Subcutaneous adipose tissue (tissue), 4 donors: ENCODE data around the gene SMARCAL1. TPM values are rescaled to one million over a fixed set of nuclear protein-coding genes. Genes with fewer than 3 reads are reported as not detected.

Source experiments
- total RNA-seq, 4 donors: library from RNA; depleted of rRNA; stranded (reverse); fragments of >200 nt; gene quantifications; one replicate each; pipeline ENCODE4 v1.1.0, GENCODE V29; 2016
- TF ChIP-seq, protein P1 (sequence below): fragments of 450-650 bp; IDR thresholded peaks from one replicate; pipeline ENCODE4 v1.5.1; 2016; ENCODE audit warnings: low read depth, mild to moderate bottlenecking, control low read depth, antibody characterized with exemption, moderate library complexity

Gene SMARCAL1
- total RNA-seq, 4 donors from 2014 or later = 13.2 to 39.7 (median 23.6) TPM

- TF ChIP-seq, protein P1, sequence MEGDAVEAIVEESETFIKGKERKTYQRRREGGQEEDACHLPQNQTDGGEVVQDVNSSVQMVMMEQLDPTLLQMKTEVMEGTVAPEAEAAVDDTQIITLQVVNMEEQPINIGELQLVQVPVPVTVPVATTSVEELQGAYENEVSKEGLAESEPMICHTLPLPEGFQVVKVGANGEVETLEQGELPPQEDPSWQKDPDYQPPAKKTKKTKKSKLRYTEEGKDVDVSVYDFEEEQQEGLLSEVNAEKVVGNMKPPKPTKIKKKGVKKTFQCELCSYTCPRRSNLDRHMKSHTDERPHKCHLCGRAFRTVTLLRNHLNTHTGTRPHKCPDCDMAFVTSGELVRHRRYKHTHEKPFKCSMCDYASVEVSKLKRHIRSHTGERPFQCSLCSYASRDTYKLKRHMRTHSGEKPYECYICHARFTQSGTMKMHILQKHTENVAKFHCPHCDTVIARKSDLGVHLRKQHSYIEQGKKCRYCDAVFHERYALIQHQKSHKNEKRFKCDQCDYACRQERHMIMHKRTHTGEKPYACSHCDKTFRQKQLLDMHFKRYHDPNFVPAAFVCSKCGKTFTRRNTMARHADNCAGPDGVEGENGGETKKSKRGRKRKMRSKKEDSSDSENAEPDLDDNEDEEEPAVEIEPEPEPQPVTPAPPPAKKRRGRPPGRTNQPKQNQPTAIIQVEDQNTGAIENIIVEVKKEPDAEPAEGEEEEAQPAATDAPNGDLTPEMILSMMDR = no peak
Measured at GRCh38 chr2:216503697-216504375, 91.6 kb downstream of the SMARCAL1 start.

- TF ChIP-seq, protein P1 = no peak
Measured at GRCh38 chr2:216504376-216504762, 92.1 kb downstream of the SMARCAL1 start.

- TF ChIP-seq, protein P1 = no peak
Measured at GRCh38 chr2:216505133-216506106, 93.1 kb downstream of the SMARCAL1 start.

GRCh38 chr2:216507220-216508160 lies 95.2 kb downstream of the SMARCAL1 start:
- TF ChIP-seq, protein P1 = no peak

- TF ChIP-seq, protein P1 = no peak
Measured at GRCh38 chr2:216508229-216508628, 95.9 kb downstream of the SMARCAL1 start.

DNA sequence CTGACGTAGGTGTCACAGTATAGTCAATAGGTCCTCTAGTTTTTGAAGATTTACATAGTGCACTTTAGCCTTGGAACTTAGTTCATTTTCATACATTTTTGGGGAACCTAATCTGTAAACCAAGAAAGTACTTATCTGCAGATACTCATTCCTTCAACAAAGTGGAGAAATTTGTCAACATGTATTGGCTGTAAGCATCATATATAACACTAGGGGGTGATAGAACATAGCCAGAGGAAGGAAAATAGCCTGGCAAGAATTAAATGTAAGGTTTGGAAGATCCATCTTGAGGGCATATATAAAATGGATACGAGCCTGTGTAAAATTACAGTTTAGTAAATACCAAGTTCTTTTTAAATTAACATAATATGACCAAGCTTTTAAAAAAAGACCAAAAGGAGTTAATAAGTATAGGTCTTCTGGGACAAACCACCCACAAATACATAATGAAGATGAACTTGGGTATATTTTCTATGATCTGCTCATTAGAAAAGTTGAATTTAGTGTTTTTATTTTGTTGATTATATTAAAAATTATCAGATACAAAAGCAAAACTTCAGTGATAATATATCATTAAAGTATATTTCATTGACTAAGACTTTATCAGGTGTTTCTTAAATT lies 104.6 kb downstream of the SMARCAL1 start:
- TF ChIP-seq, protein P1 = no peak
